GM12864 (cell line): ENCODE data around the gene EPHA3.

ENCODE experiments used
- DNase-seq: peaks from one replicate; pipeline ENCODE4 v3.0.0-alpha.2; 2011; ENCODE audit warnings: low read depth
- H3K4me3 ChIP-seq: 2 replicates; pipeline ENCODE4 v1.5.1; 2011; ENCODE audit warnings: mild to moderate bottlenecking, low read depth, low read length, control low read depth
- TF ChIP-seq, protein P1 (sequence below): IDR thresholded peaks from 2 replicates; pipeline ENCODE4 v1.5.1; 2011; ENCODE audit warnings: low read depth, mild to moderate bottlenecking, moderate library complexity, low read length, control low read depth, inconsistent platforms; ENCODE audit errors: missing control alignments

EPHA3 gene

DNA sequence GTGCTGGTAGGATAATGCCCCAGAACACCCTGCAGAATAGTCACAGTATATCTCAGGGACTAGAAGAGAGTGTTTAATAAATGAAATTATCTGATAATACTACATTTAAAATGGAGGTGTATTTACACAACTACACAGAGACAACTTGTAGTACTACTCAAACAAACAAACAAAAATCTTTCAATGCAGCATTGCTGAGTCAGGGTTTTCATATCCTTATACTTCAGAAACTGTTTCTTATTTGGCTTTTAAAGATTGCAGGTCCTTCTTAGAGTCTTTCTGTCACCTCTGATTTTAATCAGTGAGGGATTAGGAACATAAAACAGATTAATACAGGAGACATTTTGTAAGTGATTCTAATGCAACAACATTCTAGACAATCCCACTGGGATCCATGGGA is 57.4 kb downstream of the EPHA3 start:
- H3K4me3 ChIP-seq = no peak overlapping the region
- TF ChIP-seq, protein P1, sequence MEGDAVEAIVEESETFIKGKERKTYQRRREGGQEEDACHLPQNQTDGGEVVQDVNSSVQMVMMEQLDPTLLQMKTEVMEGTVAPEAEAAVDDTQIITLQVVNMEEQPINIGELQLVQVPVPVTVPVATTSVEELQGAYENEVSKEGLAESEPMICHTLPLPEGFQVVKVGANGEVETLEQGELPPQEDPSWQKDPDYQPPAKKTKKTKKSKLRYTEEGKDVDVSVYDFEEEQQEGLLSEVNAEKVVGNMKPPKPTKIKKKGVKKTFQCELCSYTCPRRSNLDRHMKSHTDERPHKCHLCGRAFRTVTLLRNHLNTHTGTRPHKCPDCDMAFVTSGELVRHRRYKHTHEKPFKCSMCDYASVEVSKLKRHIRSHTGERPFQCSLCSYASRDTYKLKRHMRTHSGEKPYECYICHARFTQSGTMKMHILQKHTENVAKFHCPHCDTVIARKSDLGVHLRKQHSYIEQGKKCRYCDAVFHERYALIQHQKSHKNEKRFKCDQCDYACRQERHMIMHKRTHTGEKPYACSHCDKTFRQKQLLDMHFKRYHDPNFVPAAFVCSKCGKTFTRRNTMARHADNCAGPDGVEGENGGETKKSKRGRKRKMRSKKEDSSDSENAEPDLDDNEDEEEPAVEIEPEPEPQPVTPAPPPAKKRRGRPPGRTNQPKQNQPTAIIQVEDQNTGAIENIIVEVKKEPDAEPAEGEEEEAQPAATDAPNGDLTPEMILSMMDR = no peak
- DNase-seq = no peak

DNA sequence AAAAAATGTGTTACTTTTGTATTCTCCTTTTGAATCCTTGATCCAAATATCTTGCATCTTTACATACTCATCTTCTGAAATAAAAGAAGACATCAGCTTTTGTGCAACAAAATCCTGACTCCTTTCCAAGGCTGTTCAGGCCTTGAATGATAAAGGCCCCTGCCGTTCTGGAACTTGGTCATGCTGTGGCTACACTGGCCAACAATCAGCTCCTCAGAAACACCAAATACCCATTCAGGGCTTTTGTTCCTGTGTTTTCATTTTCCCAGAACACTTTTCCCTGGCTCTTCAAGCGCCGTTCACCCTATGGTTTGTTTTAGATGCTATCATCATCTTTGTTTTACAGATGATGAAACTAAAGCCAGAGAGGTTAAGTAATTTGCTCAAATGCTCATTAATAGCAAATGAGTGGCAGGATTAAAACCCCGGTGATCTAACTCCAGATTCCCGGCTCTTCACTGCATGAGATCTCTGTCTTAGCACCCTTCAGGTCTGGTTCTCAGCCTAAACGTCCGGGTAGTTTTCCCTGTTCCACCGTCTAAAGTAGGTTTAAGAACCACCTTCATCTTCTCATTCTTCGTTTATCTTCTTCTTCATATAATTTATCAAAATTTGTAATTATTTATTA is 58.3 kb downstream of the EPHA3 start:
- DNase-seq = no peak
- TF ChIP-seq, protein P1 = no peak
- no peak overlapping the region for H3K4me3 ChIP-seq

DNA sequence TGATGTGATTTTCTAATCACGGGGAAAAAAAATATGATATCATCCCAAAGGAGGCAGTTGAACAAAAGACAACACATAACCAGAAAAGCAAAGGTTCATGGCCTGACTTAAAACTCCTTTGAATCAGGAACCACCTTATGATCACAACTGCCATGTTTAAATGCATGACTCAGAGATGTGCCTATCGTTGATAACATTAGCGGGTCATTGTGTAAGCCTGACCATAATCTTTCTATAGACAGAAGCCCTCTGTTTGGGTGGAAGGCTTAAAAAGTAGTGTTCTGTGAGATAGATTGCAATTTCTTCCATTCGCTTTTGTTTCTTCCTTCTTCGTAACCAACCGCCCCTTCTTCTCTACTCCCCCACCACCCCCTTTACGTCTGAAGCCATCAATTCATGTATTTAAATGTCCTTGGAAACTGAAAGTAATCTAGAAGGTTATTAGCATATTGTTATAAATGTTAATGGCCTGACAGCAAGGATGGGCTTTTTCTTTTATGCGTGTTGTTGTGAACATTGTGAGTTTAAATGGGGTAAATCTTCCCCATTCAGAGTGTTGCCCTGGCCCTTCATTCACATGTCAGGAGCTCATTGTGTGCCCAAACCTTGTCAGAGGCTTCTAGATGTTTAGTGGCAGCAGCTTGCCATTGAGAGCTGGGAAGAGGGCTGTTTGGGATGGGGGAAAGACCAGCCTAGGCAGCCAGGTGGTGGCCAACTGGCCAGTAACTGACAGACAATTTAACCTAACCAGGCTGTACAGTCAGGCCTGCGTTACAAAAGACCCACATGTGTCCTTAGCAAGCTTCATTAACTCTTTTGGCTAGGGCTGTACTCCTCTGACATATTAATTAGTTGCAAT is 64.5 kb downstream of the EPHA3 start:
- TF ChIP-seq, protein P1 = no peak
- DNase-seq = no peak
- H3K4me3 ChIP-seq = no peak overlapping the region

DNA sequence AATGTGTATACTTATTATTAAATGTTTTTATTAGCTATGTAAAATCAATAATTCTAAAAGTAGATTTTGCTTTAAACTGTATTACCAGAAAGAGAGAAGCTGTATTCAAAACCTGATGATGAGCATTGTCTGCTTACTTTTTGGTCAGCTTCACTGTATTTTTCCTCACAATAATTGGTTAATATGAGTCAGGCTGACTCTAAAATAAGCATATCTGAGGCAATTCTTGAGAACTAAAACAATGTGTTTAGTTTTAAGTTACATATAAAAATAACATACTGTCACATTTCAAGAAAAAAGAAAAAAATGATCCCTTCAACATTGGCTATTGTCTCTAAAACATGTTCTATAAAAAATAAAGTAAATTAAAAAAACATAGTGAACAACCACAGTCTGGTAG is 66.1 kb downstream of the EPHA3 start:
- DNase-seq = no peak
- H3K4me3 ChIP-seq = no peak overlapping the region
- TF ChIP-seq, protein P1 = no peak

DNA sequence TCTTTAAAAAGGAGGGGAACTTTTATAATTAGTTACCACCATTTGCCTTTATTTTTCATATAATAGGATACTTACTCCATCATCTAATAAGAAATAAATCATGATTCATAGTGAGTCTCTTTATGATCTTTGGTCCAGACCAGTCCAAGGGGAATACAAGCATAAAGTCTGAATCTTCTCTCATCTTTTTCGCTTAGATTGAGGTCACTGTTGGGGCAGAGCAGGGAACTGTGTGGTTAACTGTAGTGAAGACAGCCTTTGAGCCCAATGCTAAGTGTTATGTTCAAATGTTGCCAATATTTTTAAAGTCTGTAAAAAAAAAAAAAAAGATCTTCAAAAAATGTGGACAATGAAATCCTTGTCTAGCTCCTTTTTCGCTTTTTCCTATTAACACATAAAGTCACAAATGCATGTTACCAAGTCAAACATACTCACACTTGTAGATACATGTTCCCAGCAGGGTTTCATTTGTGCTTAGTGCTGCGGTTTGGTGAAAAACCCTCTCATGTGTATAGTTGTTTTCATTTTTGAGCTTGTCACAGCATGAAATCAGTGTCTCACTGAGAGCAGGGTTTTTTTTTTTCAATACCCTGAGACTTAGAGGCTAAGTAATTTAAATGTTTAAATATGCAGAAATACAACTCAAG is 72.1 kb downstream of the EPHA3 start:
- TF ChIP-seq, protein P1 = no peak
- no peak for DNase-seq
- no peak overlapping the region for H3K4me3 ChIP-seq

DNA sequence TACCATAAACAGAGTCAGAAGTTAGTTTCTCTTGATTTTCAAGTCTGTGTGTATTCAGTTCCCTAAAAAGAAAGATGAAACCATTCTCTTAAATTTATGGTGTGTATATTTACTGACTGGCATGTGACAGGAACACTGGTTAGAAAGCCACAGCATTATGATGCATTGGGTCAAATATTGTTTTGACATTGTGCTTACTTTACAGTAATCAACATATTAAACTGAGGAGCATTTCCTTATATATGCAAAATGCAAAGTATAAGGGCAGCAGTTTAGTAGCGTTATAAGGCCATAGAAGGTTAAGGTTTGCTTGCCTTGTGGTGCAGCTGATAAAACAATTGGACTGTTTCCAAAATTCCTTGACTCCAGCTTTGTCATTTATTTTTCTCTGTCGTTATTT is 72.9 kb downstream of the EPHA3 start:
- TF ChIP-seq, protein P1 = no peak
- H3K4me3 ChIP-seq = no peak overlapping the region
- DNase-seq = no peak
